GM12878 (cell line): Measurements from ENCODE around the gene GNAQ. TPM values are rescaled to one million over a fixed set of nuclear protein-coding genes. Genes with fewer than 3 reads are reported as not detected.

Experiments
- ATAC-seq: fragments of 200-7000 bp; cut with Tn5 transposase; 3 replicates; pipeline ENCODE4 v1.9.1; 2020; ENCODE audit warnings: mild to moderate bottlenecking, moderate library complexity
- BruUV-seq: library from RNA; stranded (reverse); fragments of 400-500 nt; replicated peaks from 2 replicates; lab custom pipeline; 2021; lab: Mats Ljungman, UMichigan
- CTCF ChIA-PET: fragments of 300-600 bp; sonication (Branson Sonifier 250); formaldehyde crosslinking; extraction: SDS; loops from one replicate; lab custom pipeline; 2021; ENCODE audit warnings: inconsistent platforms; lab: Yijun Ruan, JAX
- POLR2A ChIA-PET: fragments of 350-600 bp; formaldehyde crosslinking; extraction: SDS; loops from one replicate; lab custom pipeline; 2021; ENCODE audit warnings: inconsistent platforms; lab: Charles Lee
- RAD21 ChIA-PET: fragments of 300-600 bp; sonication (Branson Sonifier 250); formaldehyde crosslinking; loops from one replicate; lab custom pipeline; 2023; ENCODE audit warnings: antibody characterized with exemption; ENCODE audit not compliant: unreplicated experiment; lab: Charles Lee
- SMC1A ChIA-PET: fragments of 300-600 bp; sonication (Branson Sonifier 250); formaldehyde crosslinking; loops from one replicate; lab custom pipeline; 2023; ENCODE audit not compliant: unreplicated experiment, uncharacterized antibody; lab: Charles Lee
- DNase-seq: peaks from one replicate; pipeline ENCODE4 v3.0.0-alpha.2; 2011; ENCODE audit warnings: low read depth, low spot score
- FAIRE-seq: peaks from 3 replicates; lab custom pipeline; 2011; peaks lifted over from hg19 to GRCh38; lab: Jason Lieb, UNC
- H2AFZ ChIP-seq: 2 replicates; pipeline ENCODE4 v1.6.0; 2011; ENCODE audit warnings: low read depth, low read length, control low read depth; ENCODE audit not compliant: control insufficient read depth
- H3K27ac ChIP-seq: 2 replicates; pipeline ENCODE4 v1.5.1; 2011; ENCODE audit warnings: control low read depth; ENCODE audit not compliant: control insufficient read depth, insufficient read depth
- H3K27me3 ChIP-seq, 2 experiments: replicated peaks in 1 of 2; 2 replicates each; pipeline versions ENCODE4 v1.6.0 to v1.6.1; 2011; ENCODE audit warnings: low read length in 1 of 2; ENCODE audit not compliant: control insufficient read depth in 2 of 2, insufficient read depth in 2 of 2
- H3K36me3 ChIP-seq, 2 experiments: 2 replicates each; pipeline ENCODE4 v1.5.1; 2011; ENCODE audit warnings: low read length in 1 of 2; ENCODE audit not compliant: control insufficient read depth in 2 of 2, insufficient read depth in 2 of 2
- H3K4me1 ChIP-seq: 2 replicates; pipeline ENCODE4 v1.6.1; 2011; ENCODE audit warnings: mild to moderate bottlenecking, low read length, moderate library complexity, mixed read lengths; ENCODE audit not compliant: control insufficient read depth, insufficient read depth
- H3K4me2 ChIP-seq: 2 replicates; pipeline ENCODE4 v1.6.0; 2011; ENCODE audit warnings: control low read depth; ENCODE audit not compliant: control insufficient read depth, insufficient read depth
- H3K4me3 ChIP-seq: fragments of 200-600 bp; sonication (generic); 2 replicates; pipeline ENCODE4 v1.5.1; 2016
- H3K79me2 ChIP-seq: 2 replicates; pipeline ENCODE4 v1.6.0; 2011; ENCODE audit warnings: low read length; ENCODE audit not compliant: control insufficient read depth, insufficient read depth
- H3K9ac ChIP-seq: 2 replicates; pipeline ENCODE4 v1.8.0; 2011; ENCODE audit warnings: low read length, control low read depth, mixed read lengths; ENCODE audit not compliant: control insufficient read depth, insufficient read depth
- H3K9me3 ChIP-seq: replicated peaks from 3 replicates; pipeline ENCODE4 v1.5.1; 2011; ENCODE audit warnings: mild to moderate bottlenecking, low read length; ENCODE audit not compliant: control insufficient read depth, insufficient read depth
- H4K20me1 ChIP-seq: 2 replicates; pipeline ENCODE4 v1.6.0; 2011; ENCODE audit not compliant: control insufficient read depth, insufficient read depth
- BMI1 ChIP-seq: fragments of 450-650 bp; IDR thresholded peaks from 2 replicates; pipeline ENCODE4 v1.6.1; 2016; ENCODE audit warnings: mild to moderate bottlenecking, moderate library complexity, borderline replicate concordance
- CEBPZ ChIP-seq: fragments of 150-350 bp; IDR thresholded peaks from 2 replicates; pipeline ENCODE4 v1.6.1; 2016; ENCODE audit warnings: low read depth, low read length
- CREB1 ChIP-seq: IDR thresholded peaks from 2 replicates; pipeline ENCODE4 v1.6.1; 2012; ENCODE audit warnings: low read depth, mild to moderate bottlenecking, inconsistent platforms
- ETV6 ChIP-seq, 2 experiments: fragments of 450-650 bp in 1 of 2; IDR thresholded peaks in 1 of 2; conservative IDR thresholded peaks in 1 of 2; 2 replicates each; pipeline ENCODE4 v1.6.1; 2014; ENCODE audit warnings: antibody characterized with exemption in 1 of 2, borderline replicate concordance in 1 of 2, low read depth in 1 of 2, mild to moderate bottlenecking in 1 of 2, moderate library complexity in 1 of 2
- FOXM1 ChIP-seq: IDR thresholded peaks from 2 replicates; pipeline ENCODE4 v1.6.1; 2012; ENCODE audit warnings: low read depth, mild to moderate bottlenecking, inconsistent platforms, low read length, moderate library complexity
- JUNB ChIP-seq: IDR thresholded peaks from 2 replicates; pipeline ENCODE4 v1.6.1; 2016; ENCODE audit warnings: antibody characterized with exemption, mild to moderate bottlenecking
- MAX ChIP-seq: IDR thresholded peaks from 2 replicates; pipeline ENCODE4 v1.6.1; 2012; ENCODE audit warnings: low read depth, low read length, improper control_type of control experiment
- MTA3 ChIP-seq: IDR thresholded peaks from 2 replicates; pipeline ENCODE4 v1.6.1; 2012; ENCODE audit warnings: low read length, inconsistent platforms, borderline replicate concordance
- PAX8 ChIP-seq: fragments of 450-650 bp; IDR thresholded peaks from 2 replicates; pipeline ENCODE4 v1.6.1; 2017; ENCODE audit warnings: mild to moderate bottlenecking, moderate library complexity
- RAD51 ChIP-seq: fragments of 450-650 bp; IDR thresholded peaks from 2 replicates; pipeline ENCODE4 v1.6.1; 2016; ENCODE audit warnings: moderate library complexity, mild to moderate bottlenecking, inconsistent platforms
- STAT3 ChIP-seq: IDR thresholded peaks from 2 replicates; pipeline ENCODE4 v1.6.1; 2011; ENCODE audit warnings: low read depth, low read length, improper control_type of control experiment
- SUZ12 ChIP-seq: fragments of 200-600 bp; sonication (generic); IDR thresholded peaks from one replicate; pipeline ENCODE4 v1.6.1; 2018; ENCODE audit warnings: antibody characterized with exemption, mild to moderate bottlenecking; ENCODE audit not compliant: unreplicated experiment
- TARDBP ChIP-seq: IDR thresholded peaks from 2 replicates; pipeline ENCODE4 v1.6.1; 2016; ENCODE audit warnings: borderline replicate concordance
- TBL1XR1 ChIP-seq: IDR thresholded peaks from 2 replicates; pipeline ENCODE4 v1.6.1; 2012; ENCODE audit warnings: low read depth, low read length, improper control_type of control experiment
- USF1 ChIP-seq: IDR thresholded peaks from 2 replicates; pipeline ENCODE4 v1.6.1; 2011; ENCODE audit warnings: borderline replicate concordance, low read depth, mild to moderate bottlenecking, moderate library complexity, mixed read lengths, low read length; ENCODE audit not compliant: insufficient read depth; ENCODE audit errors: extremely low read length
- ZNF384 ChIP-seq: IDR thresholded peaks from 2 replicates; pipeline ENCODE4 v1.6.1; 2012; ENCODE audit warnings: low read depth, mild to moderate bottlenecking, low read length, improper control_type of control experiment, borderline replicate concordance
- WGBS: methylation state at CpG from one replicate; pipeline ENCODE4 v1.1.6; 2016; ENCODE audit warnings: low lambda C conversion rate; ENCODE audit not compliant: insufficient replicate concordance, insufficient coverage; ENCODE audit errors: missing lambda C conversion rate; 5-methylcytosine and 5-hydroxymethylcytosine counted together
- in situ Hi-C: fragments of 300-500 bp; cut with MboI; formaldehyde crosslinking; loops from 9 replicates; pipeline ENCODE4 v1.14.3; 2018; ENCODE audit warnings: mixed read lengths
- intact Hi-C: fragments of 100-400 bp; cut with micrococcal nuclease; formaldehyde crosslinking; loops from one replicate; pipeline ENCODE4 v1.14.2; 2022; ENCODE audit not compliant: unreplicated experiment
- polyA plus RNA-seq, 11 experiments: library from polyadenylated mRNA; depleted of rRNA in 4 of 11; unstranded in 6 of 11; stranded (reverse) in 5 of 11; fragments of >200 nt; fragmentation: Nextera tagmentation in 4 of 11; fragmentation: Illumina TruSeq in 1 of 11; extraction: Ambion mirVana in 4 of 11; extraction: Trizol in 1 of 11; gene quantifications; 1 replicate in 1 of 11; 2 replicates in 10 of 11; pipeline versions ENCODE4 v1.2.1 to v1.2.3, GENCODE V29; 2011 to 2016; ENCODE audit warnings: inconsistent platforms in 2 of 11, missing spikeins in 2 of 11, low read depth in 1 of 11
- total RNA-seq, 4 experiments: library from RNA; depleted of rRNA in 3 of 4; stranded (reverse); fragments of >200 nt in 3 of 4; fragmentation: Illumina TruSeq in 1 of 4; extraction: Trizol in 1 of 4; gene quantifications; 2 replicates each; pipeline versions ENCODE4 v1.2.1 to v1.2.3, GENCODE V29; 2013 to 2021
- TF ChIP-seq, protein P1 (sequence below): fragments of 450-650 bp; IDR thresholded peaks from 2 replicates; pipeline ENCODE4 v1.6.1; 2018; ENCODE audit warnings: borderline replicate concordance, mild to moderate bottlenecking; ENCODE audit not compliant: partially characterized antibody

GNAQ gene
- total and polyA plus RNA-seq, 10 of the 15 experiments (the other 5 are each of a cell fraction or from before 2014, with no cell fraction given): 0.15 to 47.2 (median 0.49) TPM

- TF ChIP-seq, protein P1, sequence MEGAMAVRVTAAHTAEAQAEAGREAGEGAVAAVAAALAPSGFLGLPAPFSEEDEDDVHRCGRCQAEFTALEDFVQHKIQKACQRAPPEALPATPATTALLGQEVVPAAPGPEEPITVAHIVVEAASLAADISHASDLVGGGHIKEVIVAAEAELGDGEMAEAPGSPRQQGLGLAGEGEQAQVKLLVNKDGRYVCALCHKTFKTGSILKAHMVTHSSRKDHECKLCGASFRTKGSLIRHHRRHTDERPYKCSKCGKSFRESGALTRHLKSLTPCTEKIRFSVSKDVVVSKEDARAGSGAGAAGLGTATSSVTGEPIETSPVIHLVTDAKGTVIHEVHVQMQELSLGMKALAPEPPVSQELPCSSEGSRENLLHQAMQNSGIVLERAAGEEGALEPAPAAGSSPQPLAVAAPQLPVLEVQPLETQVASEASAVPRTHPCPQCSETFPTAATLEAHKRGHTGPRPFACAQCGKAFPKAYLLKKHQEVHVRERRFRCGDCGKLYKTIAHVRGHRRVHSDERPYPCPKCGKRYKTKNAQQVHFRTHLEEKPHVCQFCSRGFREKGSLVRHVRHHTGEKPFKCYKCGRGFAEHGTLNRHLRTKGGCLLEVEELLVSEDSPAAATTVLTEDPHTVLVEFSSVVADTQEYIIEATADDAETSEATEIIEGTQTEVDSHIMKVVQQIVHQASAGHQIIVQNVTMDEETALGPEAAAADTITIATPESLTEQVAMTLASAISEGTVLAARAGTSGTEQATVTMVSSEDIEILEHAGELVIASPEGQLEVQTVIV: no peak
- TF ChIP-seq FOXM1: no peak
- no peak for TF ChIP-seq USF1
- TF ChIP-seq STAT3: no peak
- TF ChIP-seq, all 136 proteins: peak for 0
Measured at GRCh38 chr9:77872177-77872576, 159.4 kb downstream of the GNAQ start (continued).

DNA sequence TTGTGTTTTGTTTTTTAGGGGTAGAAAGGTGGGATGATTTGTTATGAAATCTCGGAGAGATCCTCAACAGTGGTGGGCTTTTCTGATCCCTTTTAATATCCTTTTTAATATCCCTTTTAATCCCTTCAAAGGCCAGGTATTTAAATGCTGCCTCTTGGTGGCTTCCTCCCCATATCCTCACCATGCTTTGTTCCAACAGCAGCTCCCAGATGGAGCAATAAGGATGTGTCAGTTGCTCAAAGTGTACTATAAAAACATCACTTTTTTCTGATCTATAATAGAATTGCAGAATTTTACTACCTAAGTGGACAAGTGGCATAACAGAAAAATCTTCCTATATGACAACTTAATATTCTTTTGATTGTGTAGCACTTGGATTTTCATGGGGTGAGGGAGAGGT lies 160.1 kb downstream of the GNAQ start:
- Histone ChIP-seq H3K79me2 (no peaks in the 10 kb centered on the region), H2AFZ (no peak overlapping the region), H3K4me2 (no peak overlapping the region), H3K4me1 (no peaks in the 10 kb centered on the region), H3K9me3 (no peaks in the 10 kb centered on the region), H3K9ac (no peak overlapping the region), H3K27me3 (no peaks in the 10 kb centered on the region), H3K4me3 (no peak overlapping the region), H3K27ac (no peak overlapping the region), H4K20me1 (no peaks in the 10 kb centered on the region), H3K36me3 (no peaks in the 10 kb centered on the region)
- ChIA-PET CTCF (interaction anchor here (0.8 kb wide), 1 partner anchor 164 kb away, joined by 5 read pairs; no protein-coding TSS in a partner anchor), RAD21 (no interaction called here), POLR2A (no interaction called here), SMC1A (interaction anchor here (1.9 kb wide), 1 partner anchor 10 kb away, joined by 10 read pairs; no protein-coding TSS in a partner anchor)
- 0% methylated on average over 1 of the region's 1 CpG for WGBS
- BruUV-seq: no TSS peak
- no peak for FAIRE-seq
- ATAC-seq: no peak
- intact Hi-C loops: no loop called here
- DNase-seq: no peak
- in situ Hi-C loops: no loop called here
- TF ChIP-seq ZNF384 (no peak), CREB1 (no peak), MTA3 (no peak), SUZ12 (no peak), MAX (no peak), CEBPZ (no peak), BMI1 (no peak), TBL1XR1 (no peak), PAX8 (no peak), ETV6 (conservative IDR thresholded peaks at IDR 0.05 in 1 of 2, IDR thresholded peaks at IDR 0.05 in 1 of 2; ENCODE audit: borderline replicate concordance in 1 of 2, low read depth in 1 of 2) (no peak), RAD51 (no peak), JUNB (no peak), TARDBP (no peak)
